OCI-LY1 (cell line): ENCODE measurements around the gene TTN.

Experiments
- CTCF ChIP-seq: fragments of 200-600 bp; sonication (generic), shearing (Covaris generic); IDR thresholded peaks from 2 replicates; pipeline ENCODE4 v1.5.1; 2017; ENCODE audit warnings: mild to moderate bottlenecking, antibody characterized with exemption, low read length, moderate library complexity, mixed read lengths
- EZH2 ChIP-seq: fragments of 200-600 bp; sonication (generic), shearing (Covaris generic); IDR thresholded peaks from 2 replicates; pipeline ENCODE4 v1.8.0; 2017; ENCODE audit warnings: borderline replicate concordance, mixed run types, mild to moderate bottlenecking, antibody characterized with exemption, low read length, moderate library complexity, mixed read lengths

GRCh38 chr2:178704876-178705275 is 102.3 kb downstream of the TTN start:
- TF ChIP-seq CTCF (no peak), EZH2 (no peak)
